Fibroblast of skin of scalp (primary cell): ENCODE data around the gene PLS3. TPM values are rescaled to one million over a fixed set of nuclear protein-coding genes. Genes with fewer than 3 reads are reported as not detected.
"Not testable (repeated sequence)": the region's sequence is repeated elsewhere in the genome, so short reads cannot be mapped to it uniquely, and the experiment has no call there.

Experiments
- DNase-seq: peaks from one replicate; pipeline ENCODE4 v3.0.0-alpha.2; 2013
- polyA plus RNA-seq, 2 experiments: library from polyadenylated mRNA; unstranded; fragments of 120-200 nt; gene quantifications; one replicate each; pipeline ENCODE4 v1.2.1, GENCODE V29; 2013; ENCODE audit not compliant: insufficient read length in 2 of 2

Gene PLS3, protein sequence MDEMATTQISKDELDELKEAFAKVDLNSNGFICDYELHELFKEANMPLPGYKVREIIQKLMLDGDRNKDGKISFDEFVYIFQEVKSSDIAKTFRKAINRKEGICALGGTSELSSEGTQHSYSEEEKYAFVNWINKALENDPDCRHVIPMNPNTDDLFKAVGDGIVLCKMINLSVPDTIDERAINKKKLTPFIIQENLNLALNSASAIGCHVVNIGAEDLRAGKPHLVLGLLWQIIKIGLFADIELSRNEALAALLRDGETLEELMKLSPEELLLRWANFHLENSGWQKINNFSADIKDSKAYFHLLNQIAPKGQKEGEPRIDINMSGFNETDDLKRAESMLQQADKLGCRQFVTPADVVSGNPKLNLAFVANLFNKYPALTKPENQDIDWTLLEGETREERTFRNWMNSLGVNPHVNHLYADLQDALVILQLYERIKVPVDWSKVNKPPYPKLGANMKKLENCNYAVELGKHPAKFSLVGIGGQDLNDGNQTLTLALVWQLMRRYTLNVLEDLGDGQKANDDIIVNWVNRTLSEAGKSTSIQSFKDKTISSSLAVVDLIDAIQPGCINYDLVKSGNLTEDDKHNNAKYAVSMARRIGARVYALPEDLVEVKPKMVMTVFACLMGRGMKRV
- polyA plus RNA-seq (2013, experiment 1 of 2; ENCODE audit: insufficient read length) = 302 TPM
- 328 TPM for polyA plus RNA-seq (2013, experiment 2 of 2; ENCODE audit: insufficient read length)

- DNase-seq = peak; percentile 92
Observed at GRCh38 chrX:115560978-115561604, at the start of gene PLS3. PLS3 (plus strand) TSS chrX:115561174; CDS start chrX:115610251, 49,077 bp downstream.

- DNase-seq = no peak
Observed at GRCh38 chrX:115518113-115518512, 42.9 kb upstream of the PLS3 start.

GRCh38 chrX:115521741-115522140 lies 39.2 kb upstream of the PLS3 start:
- no peak for DNase-seq

- no peak for DNase-seq
Observed at GRCh38 chrX:115522952-115523351, 38.0 kb upstream of the PLS3 start.

GRCh38 chrX:115525486-115525885 lies 35.5 kb upstream of the PLS3 start:
- no peak for DNase-seq

- DNase-seq = peak; percentile 21
Observed at GRCh38 chrX:115531818-115532403, 29.1 kb upstream of the PLS3 start.

GRCh38 chrX:115533485-115533884 lies 27.5 kb upstream of the PLS3 start:
- peak; percentile 59 for DNase-seq

DNA sequence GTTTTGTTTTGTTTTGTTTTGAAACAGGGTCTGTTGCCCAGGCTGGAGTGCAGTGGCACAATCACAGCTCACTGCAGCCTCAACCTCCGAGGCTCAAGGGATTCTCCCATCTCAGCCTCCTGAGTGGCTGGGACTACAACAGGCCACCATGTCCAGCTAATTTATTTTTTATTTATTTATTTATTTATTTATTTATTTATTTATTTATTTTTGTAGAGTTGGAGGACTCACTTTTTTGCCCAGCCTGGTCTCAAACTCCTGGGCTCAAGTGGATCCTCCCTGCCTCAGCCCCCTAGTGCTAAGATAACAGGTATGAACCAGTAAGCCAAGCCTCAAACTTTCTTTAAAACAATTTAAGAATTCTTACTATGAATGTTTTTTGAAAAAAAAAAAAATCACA lies 26.6 kb upstream of the PLS3 start:
- no peak for DNase-seq

DNA sequence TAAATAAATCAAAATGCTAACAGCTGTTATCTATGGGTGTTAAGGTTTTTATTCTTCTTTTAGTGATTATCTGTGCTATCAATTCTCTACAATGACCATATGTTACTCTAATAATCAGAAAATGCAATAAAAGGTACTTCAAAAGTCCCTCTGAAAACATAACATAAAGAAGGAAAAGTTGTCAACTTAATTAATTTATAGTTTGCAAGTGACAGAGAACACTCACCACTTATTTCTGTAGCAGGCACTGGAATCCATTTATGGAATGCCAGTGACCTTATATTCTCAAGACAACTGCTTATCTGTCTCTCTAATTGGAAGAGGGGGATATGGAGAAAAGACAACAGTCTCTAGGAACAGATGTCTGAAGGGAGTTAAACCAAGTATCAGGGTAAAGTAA lies 25.6 kb upstream of the PLS3 start:
- no peak for DNase-seq

DNA sequence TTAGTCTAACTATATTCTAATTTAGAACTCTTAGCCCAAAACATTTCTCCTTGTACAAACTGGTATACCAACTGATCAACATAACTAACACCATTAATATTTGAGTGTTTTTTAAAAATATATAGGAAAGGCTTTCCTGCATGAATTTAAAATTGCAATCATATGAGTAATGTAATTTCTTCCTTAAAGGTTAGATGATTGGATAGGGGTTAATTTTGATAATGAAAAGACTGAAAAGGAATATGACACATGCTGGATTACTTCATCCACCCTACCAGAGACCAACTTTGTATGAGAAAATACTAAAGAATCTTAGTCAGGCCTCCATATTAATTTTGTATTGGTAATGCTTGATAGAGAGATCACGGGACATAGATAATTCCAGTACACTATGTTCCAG lies 25.1 kb upstream of the PLS3 start:
- no peak for DNase-seq

- DNase-seq = no peak
Observed at GRCh38 chrX:115539841-115540240, 21.1 kb upstream of the PLS3 start.

- DNase-seq = not testable (repeated sequence)
Observed at GRCh38 chrX:115541045-115541444, 19.9 kb upstream of the PLS3 start.

- DNase-seq = no peak
Observed at GRCh38 chrX:115547448-115547847, 13.5 kb upstream of the PLS3 start.

GRCh38 chrX:115549008-115549407 lies 12.0 kb upstream of the PLS3 start:
- no peak for DNase-seq

GRCh38 chrX:115553171-115553570 lies 7.8 kb upstream of the PLS3 start:
- no peak for DNase-seq

- DNase-seq = no peak
Observed at GRCh38 chrX:115559672-115560071, 1.3 kb upstream of the PLS3 start.

GRCh38 chrX:115560211-115560977 lies 580 bp upstream of the PLS3 start:
- peak; percentile 28 for DNase-seq

- peak; percentile 47 for DNase-seq
Observed at GRCh38 chrX:115561605-115562479, 868 bp downstream of the PLS3 start.

DNA sequence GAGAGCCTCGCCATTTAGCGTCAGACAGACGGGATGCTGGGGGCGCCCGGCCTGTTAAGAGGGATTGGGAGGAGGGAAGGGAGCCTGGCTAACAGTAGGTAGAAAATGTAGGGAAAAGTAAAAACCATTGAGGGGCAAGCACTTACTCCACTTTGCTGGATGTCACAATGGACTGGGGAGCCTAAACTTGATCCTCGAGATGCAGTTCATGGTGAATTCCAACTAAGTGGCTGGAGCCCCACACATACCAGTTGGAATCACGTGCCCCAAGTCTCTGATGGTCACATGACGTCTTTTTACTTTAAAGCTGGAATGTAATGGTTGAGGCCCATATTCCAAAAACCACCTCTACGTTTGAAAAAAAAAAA lies 1.5 kb downstream of the PLS3 start:
- DNase-seq = peak; percentile 60

DNA sequence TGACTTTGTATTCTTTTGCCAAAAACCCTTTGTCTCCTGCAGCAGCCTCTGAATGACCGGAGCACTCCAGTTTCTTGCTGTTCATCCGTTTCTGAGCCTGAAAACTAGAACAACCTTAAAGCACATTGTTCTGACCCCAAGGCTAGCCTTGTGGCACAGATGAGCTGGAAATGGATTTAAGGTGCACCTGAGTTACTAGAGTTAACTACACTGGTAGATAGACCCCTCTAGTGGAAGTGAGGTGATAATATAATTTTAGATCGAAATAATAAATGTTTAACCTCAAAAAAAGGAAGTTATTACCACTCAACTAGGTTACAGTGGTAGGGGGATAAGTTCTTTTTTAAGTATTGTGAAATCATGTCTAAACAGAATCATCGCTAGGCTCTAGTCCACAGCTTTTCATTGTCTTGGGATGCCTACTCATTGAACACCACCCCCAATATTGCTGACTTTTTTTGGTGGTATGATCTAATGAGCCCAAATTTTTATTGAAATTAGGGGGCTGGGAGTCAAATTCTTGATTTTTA lies 2.7 kb downstream of the PLS3 start:
- DNase-seq = no peak

GRCh38 chrX:115564243-115564642 lies 3.3 kb downstream of the PLS3 start:
- DNase-seq = no peak
